Upper lobe of left lung (tissue), 6 donors: ENCODE results near the gene DRAXIN. TPM values are rescaled to one million over a fixed set of nuclear protein-coding genes. Genes with fewer than 3 reads are reported as not detected.

ENCODE experiments used
- ATAC-seq, 2 donors: fragments of 200-7000 bp; cut with Tn5 transposase; one replicate each; pipeline ENCODE4 v1.9.1; 2022; ENCODE audit warnings: mild to moderate bottlenecking in 2 of 2, moderate library complexity in 2 of 2; ENCODE audit not compliant: low FRiP score in 2 of 2
- DNase-seq, 2 donors: peaks; one replicate each; pipeline ENCODE4 v3.0.0-alpha.2; 2019 to 2020
- H3K27ac ChIP-seq, 4 donors: fragments of 200-600 bp; sonication (generic); one replicate each; pipeline ENCODE4 v1.5.1; 2016 to 2019
- H3K27me3 ChIP-seq, 4 donors: fragments of 200-600 bp; sonication (generic); one replicate each; pipeline ENCODE4 v1.5.1; 2017 to 2019
- H3K36me3 ChIP-seq, 4 donors: fragments of 200-600 bp; sonication (generic); one replicate each; pipeline ENCODE4 v1.5.1; 2016 to 2019
- H3K4me1 ChIP-seq, 4 donors: fragments of 200-600 bp; sonication (generic); one replicate each; pipeline ENCODE4 v1.5.1; 2018 to 2019
- H3K4me3 ChIP-seq, 4 donors: fragments of 200-600 bp; sonication (generic); one replicate each; pipeline ENCODE4 v1.5.1; 2017 to 2019; ENCODE audit warnings: mild to moderate bottlenecking in 2 of 4, moderate library complexity in 1 of 4
- H3K9me3 ChIP-seq, 4 donors: fragments of 200-600 bp; sonication (generic); one replicate each; pipeline ENCODE4 v1.5.1; 2018 to 2019
- CTCF ChIP-seq, 6 experiments: fragments of 450-650 bp in 4 of 6; fragments of 200-600 bp in 2 of 6; sonication (generic) in 2 of 6; IDR thresholded peaks; one replicate each; pipeline ENCODE4 v1.5.1; 2016 to 2019; ENCODE audit warnings: antibody characterized with exemption in 6 of 6
- EP300 ChIP-seq, 4 donors: sonication (generic); formaldehyde crosslinking; IDR thresholded peaks; one replicate each; pipeline ENCODE4 v1.5.1; 2017; ENCODE audit warnings: antibody characterized with exemption in 4 of 4, control low read depth in 2 of 4
- POLR2A ChIP-seq, 4 donors: fragments of 450-650 bp; IDR thresholded peaks; one replicate each; pipeline ENCODE4 v1.5.1; 2016 to 2017; ENCODE audit warnings: antibody characterized with exemption in 4 of 4, mild to moderate bottlenecking in 2 of 4
- POLR2AphosphoS5 ChIP-seq, 2 donors: sonication (generic); formaldehyde crosslinking; IDR thresholded peaks; one replicate each; pipeline ENCODE4 v1.5.1; 2017; ENCODE audit warnings: antibody characterized with exemption in 2 of 2
- WGBS, 2 donors: methylation state at CpG; one replicate each; pipeline ENCODE4 v1.1.5; 2017 to 2018; 5-methylcytosine and 5-hydroxymethylcytosine counted together
- total RNA-seq, 6 donors: library from RNA; depleted of rRNA in 4 of 6; stranded (reverse); fragments of >200 nt in 4 of 6; gene quantifications; one replicate each; pipeline versions ENCODE4 v1.1.0 to v1.2.1, GENCODE V29; 2016 to 2021
- donor health status: DM: no; HTN: no; CAD: no; lungs with moderate emphysema.
- donor health status: DM: no; HTN: yes; CAD: no; lungs with severe emphysema.

Gene DRAXIN
- total RNA-seq, 6 donors from 2014 or later = 0.11 to 0.17 TPM; not detected in 4

- DNase-seq (no peak), ATAC-seq (peak in 1 of 2 donors; percentile 62)
- Histone ChIP-seq H3K36me3 (no peaks in the 10 kb centered on the region), H3K9me3 (no peaks in the 10 kb centered on the region), H3K27me3 (peaks cover 0 to 39% (median 21%) of the 10 kb centered on the region in 4 donors), H3K4me3 (no peak overlapping the region), H3K27ac (no peak overlapping the region), H3K4me1 (peaks cover 17 to 35% (median 26%) of the 10 kb centered on the region in 4 donors)
- WGBS, 2 donors = 6 to 10% methylated on average over 6 of the region's 6 CpGs
- TF ChIP-seq POLR2AphosphoS5 (IDR thresholded peaks at IDR 0.05) (no peak), EP300 (IDR thresholded peaks at IDR 0.05) (no peak), POLR2A (IDR thresholded peaks at IDR 0.05) (no peak), CTCF (IDR thresholded peaks at IDR 0.05) (no peak)
Observed at GRCh38 chr1:11693024-11693590, 1.6 kb downstream of the DRAXIN start.

- ATAC-seq (no peak), DNase-seq (no peak)
- Histone ChIP-seq H3K27ac (no peak overlapping the region), H3K36me3 (no peaks in the 10 kb centered on the region), H3K27me3 (peaks cover 0 to 34% (median 21%) of the 10 kb centered on the region in 4 donors), H3K4me1 (peaks cover 17 to 35% (median 26%) of the 10 kb centered on the region in 4 donors), H3K9me3 (no peaks in the 10 kb centered on the region), H3K4me3 (no peak overlapping the region)
- WGBS, 2 donors = 62 to 76% methylated on average over 5 of the region's 5 CpGs
- TF ChIP-seq EP300 (IDR thresholded peaks at IDR 0.05) = no peak
- no peak for TF ChIP-seq POLR2AphosphoS5 (IDR thresholded peaks at IDR 0.05)
- no peak for TF ChIP-seq CTCF (IDR thresholded peaks at IDR 0.05)
- TF ChIP-seq POLR2A (IDR thresholded peaks at IDR 0.05) = no peak
Observed at GRCh38 chr1:11693917-11694316, 2.4 kb downstream of the DRAXIN start.

- ATAC-seq (no peak), DNase-seq (no peak)
- H3K4me1 ChIP-seq = peaks cover 14 to 28% (median 19%) of the 10 kb centered on the region in 4 donors
- no peak overlapping the region for H3K27ac ChIP-seq
- no peaks in the 10 kb centered on the region for H3K9me3 ChIP-seq
- H3K27me3 ChIP-seq = peaks cover 0 to 24% (median 14%) of the 10 kb centered on the region in 4 donors
- H3K36me3 ChIP-seq = no peaks in the 10 kb centered on the region
- TF ChIP-seq EP300 (IDR thresholded peaks at IDR 0.05) (no peak), POLR2A (IDR thresholded peaks at IDR 0.05) (no peak), CTCF (IDR thresholded peaks at IDR 0.05) (no peak), POLR2AphosphoS5 (IDR thresholded peaks at IDR 0.05) (no peak)
- no peak overlapping the region for H3K4me3 ChIP-seq
- 81 to 82% methylated on average over 6 of the region's 6 CpGs for WGBS, 2 donors
Observed at GRCh38 chr1:11695861-11696260, 4.4 kb downstream of the DRAXIN start.

GRCh38 chr1:11697188-11697892 is 5.8 kb downstream of the DRAXIN start:
- no peak overlapping the region for H3K27ac ChIP-seq
- ATAC-seq (no peak), DNase-seq (no peak)
- no peaks in the 10 kb centered on the region for H3K36me3 ChIP-seq
- H3K9me3 ChIP-seq = no peaks in the 10 kb centered on the region
- no peak for TF ChIP-seq POLR2AphosphoS5 (IDR thresholded peaks at IDR 0.05)
- TF ChIP-seq EP300 (IDR thresholded peaks at IDR 0.05) = no peak
- no peak for TF ChIP-seq CTCF (IDR thresholded peaks at IDR 0.05)
- no peak for TF ChIP-seq POLR2A (IDR thresholded peaks at IDR 0.05)
- H3K27me3 ChIP-seq = peaks cover 0 to 12% (median 2%) of the 10 kb centered on the region in 4 donors
- no peak overlapping the region for H3K4me3 ChIP-seq
- 69 to 73% methylated on average over 2 to 8 of the region's 8 CpGs for WGBS, 2 donors
- peaks cover 0 to 13% (median 5%) of the 10 kb centered on the region in 4 donors for H3K4me1 ChIP-seq
